ENCODE results near the gene CPNE5.

DNA sequence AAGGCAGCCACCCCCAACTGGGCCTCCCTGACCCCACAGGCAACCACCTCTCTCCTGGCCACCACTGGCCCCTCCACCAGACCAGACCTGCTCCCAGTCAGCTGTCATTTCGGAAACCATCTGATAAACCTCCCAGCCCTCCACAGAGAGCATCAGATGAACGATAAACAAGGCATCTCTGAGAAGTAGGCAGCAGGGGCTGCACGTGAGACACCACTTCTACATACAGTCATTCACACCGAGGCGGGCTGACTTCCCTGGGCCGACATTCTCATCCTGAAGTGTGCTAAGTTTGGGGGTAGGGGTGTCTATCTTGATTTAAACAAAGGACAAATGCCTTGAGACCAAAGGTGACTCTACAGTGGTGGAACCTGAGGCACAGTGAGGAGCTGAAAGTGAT lies 13.8 kb downstream of the CPNE5 start:
- TF ChIP-seq TAF1 (IDR thresholded peaks at IDR 0.05; ENCODE audit: borderline replicate concordance, low read depth, low read length), result no peak
- no peak for TF ChIP-seq POLR2A (IDR thresholded peaks at IDR 0.05; ENCODE audit: low read depth, low read length)
- TF ChIP-seq POLR2AphosphoS5 (IDR thresholded peaks at IDR 0.05; ENCODE audit: low read depth, low read length), result no peak
